NK-92 (cell line): Measurements from ENCODE around the gene DMBT1.
"Not testable (repeated sequence)": the region's sequence is repeated elsewhere in the genome, so short reads cannot be mapped to it uniquely, and the experiment has no call there.

ENCODE experiments used
- DNase-seq: peaks from one replicate; lab custom pipeline; 2025; ENCODE audit not compliant: unreplicated experiment; lab: John Stamatoyannopoulos, UW

Gene DMBT1

DNA sequence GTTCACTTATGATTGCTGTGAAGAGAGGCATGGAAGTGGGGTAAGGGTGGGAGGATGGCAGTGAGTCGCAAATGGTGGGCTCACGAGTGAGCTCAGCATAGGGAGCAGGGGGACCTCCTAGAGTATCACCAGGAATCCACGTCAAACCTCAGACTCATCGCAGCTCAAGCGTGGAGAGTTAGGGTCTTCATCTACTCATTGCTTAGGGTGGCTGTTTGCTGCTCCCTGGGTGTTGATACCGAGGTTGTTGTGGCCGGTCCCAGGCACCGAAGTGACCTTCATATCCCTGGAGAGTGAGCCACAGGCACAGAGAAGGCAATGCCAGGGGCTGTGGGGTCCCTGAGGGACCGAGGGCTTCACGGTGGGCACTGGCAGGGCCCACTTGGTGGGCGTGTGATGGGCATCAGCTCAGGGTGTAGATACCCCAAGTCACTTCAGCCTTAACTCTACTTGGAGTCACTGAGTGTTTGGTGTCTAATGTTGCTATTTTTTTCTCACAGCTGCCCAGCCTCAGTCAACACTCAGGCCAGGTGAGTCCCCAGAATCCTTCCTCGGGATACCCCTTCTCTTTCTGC, 16.8 kb downstream of the DMBT1 start:
- no peak for DNase-seq

GRCh38 chr10:122586070-122586469, 25.5 kb downstream of the DMBT1 start:
- not testable (repeated sequence) for DNase-seq

DNA sequence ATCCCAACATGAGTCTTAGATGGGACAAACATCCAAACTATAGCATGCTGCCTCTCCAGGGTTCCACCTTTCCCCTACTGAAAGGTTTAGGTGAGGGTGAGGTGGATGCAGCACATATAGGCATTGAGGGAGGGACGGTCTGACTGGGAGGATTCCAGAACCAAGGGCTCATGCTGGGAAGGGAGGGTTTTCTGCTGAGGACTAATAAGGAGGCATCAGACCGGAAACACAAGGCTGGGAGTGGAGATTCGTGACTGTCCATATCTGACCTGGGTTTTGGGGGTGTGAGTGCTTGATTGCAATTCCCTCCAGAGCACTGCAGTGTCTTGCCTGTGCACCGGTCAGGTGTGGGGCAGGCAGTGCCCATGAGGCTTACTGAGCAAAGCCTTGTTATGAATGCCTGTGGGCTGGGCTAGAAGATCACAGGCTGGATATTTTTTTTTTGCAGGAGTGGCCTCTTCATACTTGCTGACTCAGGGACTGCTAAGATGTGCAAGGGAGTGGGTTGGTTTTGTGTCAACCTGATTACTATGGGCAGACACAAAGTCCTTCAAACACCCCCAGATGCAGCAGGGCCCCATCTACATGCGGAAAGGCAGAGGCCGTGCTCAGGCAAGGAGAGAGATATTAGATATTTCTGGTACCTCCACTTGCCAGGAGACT, 26.7 kb downstream of the DMBT1 start:
- DNase-seq = no peak

DNA sequence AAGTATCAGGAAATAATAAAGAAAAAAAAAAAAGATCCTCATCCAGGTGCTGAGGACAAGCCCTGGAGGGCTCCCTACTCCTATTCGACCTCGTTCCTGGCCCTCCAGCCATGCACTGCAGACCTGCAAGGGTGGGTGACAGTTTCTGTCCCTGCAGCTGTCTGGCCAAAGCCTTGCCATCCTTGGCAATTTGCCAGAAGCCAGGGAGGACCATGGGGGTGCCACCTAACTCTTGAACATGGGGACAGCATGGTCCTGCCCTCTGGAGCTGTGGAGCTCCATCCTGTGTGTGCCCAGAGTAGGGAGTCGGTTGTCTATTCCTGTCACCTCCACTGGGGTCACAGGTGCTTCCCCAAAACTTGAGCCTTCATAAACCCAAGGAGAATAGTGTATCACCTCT, 27.8 kb downstream of the DMBT1 start:
- no peak for DNase-seq

- no peak for DNase-seq
These were observed 29.6 kb downstream of the DMBT1 start for GRCh38 chr10:122590153-122590552.

- DNase-seq = no peak
These were observed 31.2 kb downstream of the DMBT1 start for GRCh38 chr10:122591736-122592135.

DNA sequence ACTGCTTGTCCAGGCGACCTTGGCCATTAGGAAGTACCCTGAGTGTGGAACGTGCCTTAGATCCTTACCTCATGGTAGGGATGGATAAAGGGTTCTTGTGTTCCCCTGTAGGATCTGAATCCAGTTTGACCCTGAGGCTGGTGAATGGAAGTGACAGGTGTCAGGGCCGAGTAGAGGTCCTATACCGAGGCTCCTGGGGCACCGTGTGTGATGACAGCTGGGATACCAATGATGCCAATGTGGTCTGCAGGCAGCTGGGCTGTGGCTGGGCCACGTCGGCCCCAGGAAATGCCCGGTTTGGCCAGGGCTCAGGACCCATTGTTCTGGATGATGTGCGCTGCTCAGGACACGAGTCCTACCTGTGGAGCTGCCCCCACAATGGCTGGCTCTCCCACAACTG, 31.6 kb downstream of the DMBT1 start:
- no peak for DNase-seq

DNA sequence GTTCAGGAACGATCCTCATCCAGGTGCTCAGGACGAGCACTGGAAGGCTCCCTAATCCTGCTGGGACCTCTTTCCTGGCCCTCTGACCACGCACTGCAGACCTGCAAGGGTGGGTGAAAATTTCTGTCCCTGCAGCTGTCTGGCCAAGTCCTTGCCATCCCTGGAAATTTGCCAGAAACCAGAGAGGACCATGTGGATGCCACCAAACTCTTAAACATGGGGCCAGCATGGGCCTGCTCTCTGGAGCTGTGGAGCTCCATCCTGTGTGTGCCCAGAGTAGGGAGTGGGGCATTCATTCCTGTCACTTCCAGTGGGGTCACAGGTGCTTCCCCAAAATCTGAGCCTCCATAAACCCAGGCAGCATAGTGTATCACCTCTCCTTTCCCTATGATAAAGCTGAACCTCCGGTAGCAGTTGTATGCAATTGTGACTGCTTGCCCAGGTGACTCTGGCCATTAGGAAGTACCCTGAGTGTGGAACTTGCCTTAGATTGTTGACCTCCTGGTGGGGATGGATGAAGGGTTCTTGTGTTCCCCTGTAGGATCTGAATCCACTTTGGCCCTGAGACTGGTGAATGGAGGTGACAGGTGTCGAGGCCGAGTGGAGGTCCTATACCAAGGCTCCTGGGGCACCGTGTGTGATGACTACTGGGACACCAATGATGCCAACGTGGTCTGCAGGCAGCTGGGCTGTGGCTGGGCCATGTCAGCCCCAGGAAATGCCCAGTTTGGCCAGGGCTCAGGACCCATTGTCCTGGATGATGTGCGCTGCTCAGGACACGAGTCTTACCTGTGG, 57.1 kb downstream of the DMBT1 start:
- no peak for DNase-seq

DNA sequence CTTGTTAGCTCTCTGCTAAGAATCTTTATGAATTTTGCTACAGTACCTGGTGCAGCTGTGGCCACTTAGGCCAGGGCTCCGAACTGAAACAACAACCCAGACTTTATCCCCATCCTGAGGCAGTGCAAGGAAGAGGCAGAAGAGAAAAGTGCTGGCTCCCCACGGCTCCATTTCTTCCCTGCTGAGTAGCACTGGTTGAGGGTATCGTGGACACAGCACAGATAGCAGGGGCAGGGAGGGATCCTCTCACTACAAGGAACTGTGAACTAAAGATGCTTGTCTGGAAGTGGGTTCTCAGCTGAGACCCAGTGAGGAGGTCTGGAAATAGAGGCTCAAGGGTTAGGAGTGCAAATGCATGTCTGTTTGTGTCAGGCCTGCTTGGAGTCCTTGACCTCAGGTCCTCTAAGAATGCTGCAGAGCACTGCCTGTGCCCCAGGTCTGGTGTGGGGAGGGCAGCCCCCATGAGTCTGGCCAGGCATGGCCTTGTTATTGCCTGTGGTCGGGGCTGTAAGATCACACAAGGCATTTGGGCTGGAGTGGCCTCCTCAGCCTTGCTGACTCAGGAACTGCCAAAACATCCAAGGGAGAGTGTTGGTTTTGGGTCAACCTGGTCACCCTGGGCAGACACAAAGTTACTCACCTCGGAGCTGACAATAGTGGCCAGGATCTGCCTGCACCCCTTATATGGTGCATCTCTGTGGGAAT, 58.1 kb downstream of the DMBT1 start:
- DNase-seq = no peak

DNA sequence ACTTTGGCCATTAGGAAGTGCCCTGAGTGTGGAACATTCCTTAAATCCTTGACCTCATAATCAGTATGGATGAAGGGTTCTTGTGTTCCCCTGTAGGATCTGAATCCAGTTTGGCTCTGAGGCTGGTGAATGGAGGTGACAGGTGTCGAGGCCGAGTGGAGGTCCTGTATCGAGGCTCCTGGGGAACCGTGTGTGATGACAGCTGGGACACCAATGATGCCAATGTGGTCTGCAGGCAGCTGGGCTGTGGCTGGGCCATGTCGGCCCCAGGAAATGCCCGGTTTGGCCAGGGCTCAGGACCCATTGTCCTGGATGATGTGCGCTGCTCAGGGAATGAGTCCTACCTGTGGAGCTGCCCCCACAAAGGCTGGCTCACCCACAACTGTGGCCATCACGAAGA, 60.4 kb downstream of the DMBT1 start:
- DNase-seq = not testable (repeated sequence)

DNA sequence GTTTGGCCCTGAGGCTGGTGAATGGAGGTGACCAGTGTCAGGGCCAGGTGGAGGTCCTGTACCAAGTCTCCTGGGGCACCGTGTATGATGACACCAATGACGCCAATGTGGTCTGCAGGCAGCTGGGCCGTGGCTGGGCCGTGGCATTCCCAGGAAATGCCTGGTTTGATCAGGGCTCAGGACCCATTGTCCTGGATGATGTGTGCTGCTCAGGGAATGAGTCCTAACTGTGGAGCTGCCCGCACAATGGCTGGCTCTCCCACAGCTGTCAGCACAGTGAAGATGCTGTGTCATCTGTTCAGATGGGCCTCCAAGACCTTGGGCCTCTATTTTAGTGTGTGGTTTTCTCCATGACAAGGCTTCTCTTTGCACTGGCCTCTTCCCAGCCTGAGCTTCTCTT, 64.0 kb downstream of the DMBT1 start:
- no peak for DNase-seq

DNA sequence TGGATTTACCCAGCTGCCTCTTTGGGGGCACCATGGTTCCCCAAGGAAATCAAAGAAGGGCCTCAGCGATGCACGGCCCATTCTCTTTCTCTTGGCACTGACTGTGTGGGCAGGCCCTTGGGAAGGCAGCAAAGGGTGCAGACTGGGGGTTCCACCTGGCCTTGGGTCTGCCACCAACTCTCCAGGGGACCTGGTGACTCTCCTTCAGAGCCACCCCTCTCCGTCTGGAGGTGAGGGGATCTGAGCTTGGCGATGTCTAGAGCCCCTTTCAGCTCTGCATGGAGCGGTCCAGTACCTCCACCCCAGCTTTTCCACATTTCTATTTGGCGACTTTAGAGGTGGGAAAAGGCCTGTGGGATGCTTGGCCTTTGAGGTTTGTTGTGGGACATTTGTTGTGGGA, 70.0 kb downstream of the DMBT1 start:
- no peak for DNase-seq

GRCh38 chr10:122632031-122632430, 71.5 kb downstream of the DMBT1 start:
- DNase-seq = no peak

DNA sequence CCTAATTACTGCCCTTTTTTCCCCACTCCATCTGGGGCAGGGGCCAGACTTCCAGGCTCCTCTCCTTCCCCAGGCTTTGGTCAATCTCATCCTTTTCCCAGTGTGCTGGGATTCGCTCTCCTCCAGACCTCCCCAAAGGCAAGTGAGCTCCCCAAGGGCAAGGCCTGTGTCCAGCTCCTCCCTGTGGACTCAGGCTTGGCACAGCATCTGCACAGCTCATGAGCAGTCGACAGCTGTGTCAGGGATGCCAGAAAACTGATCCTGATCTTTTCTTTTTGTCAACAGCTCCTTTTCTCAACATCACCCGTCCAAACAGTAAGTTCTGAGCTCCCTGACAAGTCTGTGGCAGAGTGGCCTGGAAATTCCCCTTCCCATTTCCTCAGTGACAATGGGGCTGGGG, 72.0 kb downstream of the DMBT1 start:
- DNase-seq = no peak

DNA sequence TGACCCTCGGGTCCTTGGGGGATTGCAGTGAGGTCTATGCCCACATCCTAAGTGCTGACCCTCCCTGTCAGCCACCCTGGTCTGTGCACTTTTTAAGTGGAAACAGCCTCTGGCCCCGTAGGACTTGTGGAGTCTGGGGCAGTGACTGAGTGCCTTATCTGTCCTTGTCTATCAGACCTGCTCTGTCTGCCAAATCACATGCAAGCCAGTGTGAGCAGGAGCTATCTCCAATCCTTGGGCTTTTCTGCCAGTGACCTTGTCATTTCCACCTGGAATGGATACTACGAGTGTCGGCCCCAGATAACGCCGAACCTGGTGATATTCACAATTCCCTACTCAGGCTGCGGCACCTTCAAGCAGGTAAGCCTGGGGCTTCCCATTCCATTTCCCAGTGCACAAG, 76.4 kb downstream of the DMBT1 start:
- no peak for DNase-seq

GRCh38 chr10:122637376-122637775, 76.8 kb downstream of the DMBT1 start:
- no peak for DNase-seq

DNA sequence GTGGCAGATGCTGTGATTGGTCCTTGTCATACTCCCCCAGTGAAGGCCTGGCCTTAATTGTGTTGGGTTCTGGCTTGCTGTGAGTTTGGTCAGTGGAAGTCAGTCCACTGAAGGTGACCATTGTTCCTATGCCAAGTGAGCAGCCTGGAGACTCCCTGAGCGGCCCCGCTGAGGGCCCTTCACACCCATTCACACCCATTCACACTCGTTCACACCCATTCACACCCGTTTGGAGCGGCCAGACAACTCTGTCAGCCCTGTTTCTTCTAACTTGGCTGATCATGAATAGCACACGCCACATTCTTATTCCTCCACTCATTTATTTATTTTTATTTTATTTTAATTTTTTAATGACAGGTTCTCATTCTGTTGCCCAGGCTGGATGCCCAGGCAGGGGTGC, 77.6 kb downstream of the DMBT1 start:
- DNase-seq = no peak

GRCh38 chr10:122639801-122640200, 79.2 kb downstream of the DMBT1 start:
- DNase-seq = no peak

GRCh38 chr10:122640921-122641320, 80.4 kb downstream of the DMBT1 start:
- DNase-seq = no peak

GRCh38 chr10:122642726-122643605, 82.4 kb downstream of the DMBT1 start:
- DNase-seq = no peak
